Ovary (tissue), 9 donors: ENCODE results near the gene CENPB. TPM values are rescaled to one million over a fixed set of nuclear protein-coding genes. Genes with fewer than 3 reads are reported as not detected.
A peak's percentile ranks its signal among the peaks of the same experiment; 100 is the strongest.

Experiments used
- DNase-seq, 5 donors: peaks; one replicate each; pipeline ENCODE4 v3.0.0-alpha.2; 2019 to 2020
- H3K27ac ChIP-seq, 2 donors: fragments of 200-600 bp; one replicate each; pipeline versions ENCODE4 v1.5.1 to v1.8.0; 2019 to 2022
- H3K27me3 ChIP-seq: fragments of 200-600 bp; one replicate; pipeline ENCODE4 v1.8.0; 2022
- H3K36me3 ChIP-seq: fragments of 200-600 bp; sonication (generic); one replicate; pipeline ENCODE4 v1.5.1; 2019
- H3K4me1 ChIP-seq: one replicate; pipeline ENCODE4 v1.8.1; 2013; ENCODE audit warnings: mild to moderate bottlenecking, moderate library complexity; ENCODE audit not compliant: insufficient read depth
- H3K4me3 ChIP-seq: fragments of 200-600 bp; sonication (generic); one replicate; pipeline ENCODE4 v1.5.1; 2017
- H3K9me3 ChIP-seq, 2 donors: fragments of 200-600 bp in 1 of 2; sonication (generic) in 1 of 2; one replicate each; pipeline versions ENCODE4 v1.5.1 to v1.8.1; 2013 to 2019; ENCODE audit warnings: mild to moderate bottlenecking in 1 of 2, moderate library complexity in 1 of 2
- CTCF ChIP-seq, 3 donors: fragments of 450-650 bp in 2 of 3; fragments of 200-600 bp in 1 of 3; IDR thresholded peaks; one replicate each; pipeline versions ENCODE4 v1.5.1 to v1.8.0; 2016 to 2022; ENCODE audit warnings: antibody characterized with exemption in 3 of 3, mild to moderate bottlenecking in 1 of 3
- EP300 ChIP-seq: sonication (generic); formaldehyde crosslinking; IDR thresholded peaks from one replicate; pipeline ENCODE4 v1.6.1; 2017; ENCODE audit warnings: antibody characterized with exemption
- POLR2A ChIP-seq: fragments of 450-650 bp; IDR thresholded peaks from one replicate; pipeline ENCODE4 v1.6.1; 2017; ENCODE audit warnings: antibody characterized with exemption, mild to moderate bottlenecking, moderate library complexity
- WGBS, 3 donors: extraction: QIAGEN DNeasy Blood & Tissue Kit in 1 of 3; methylation state at CpG; one replicate each; pipeline versions ENCODE4 v1.1.5 to v1.1.7; 2013 to 2017; 5-methylcytosine and 5-hydroxymethylcytosine counted together
- intact Hi-C, 4 donors: fragments of 100-400 bp; cut with DNase I; formaldehyde crosslinking; loops; one replicate each; pipeline versions ENCODE4 v1.11.0 to v1.15.1; 2022 to 2023
- polyA plus RNA-seq, 2 donors: library from polyadenylated mRNA; stranded (reverse); fragments of 200-250 nt in 1 of 2; fragments of 350-450 nt in 1 of 2; fragmentation: Illumina TruSeq in 1 of 2; extraction: RNeasy Lipid Tissue Mini Kit (QIAGEN cat#74804) in 1 of 2; gene quantifications; one replicate each; pipeline ENCODE4 v1.2.3, GENCODE V29; 2013 to 2014
- total RNA-seq, 7 donors: library from RNA; depleted of rRNA in 2 of 7; stranded (reverse); fragments of >200 nt in 2 of 7; fragmentation: NEBNext Ultra II Directional in 3 of 7; extraction: Animal tissue kit (Norgen Biotek cat#: 25700) in 3 of 7; gene quantifications; one replicate each; pipeline versions ENCODE4 v1.1.0 to v1.2.4, GENCODE V29; 2016 to 2023
- donor health status: DM: no; HTN: no; CAD: no; lungs with moderate emphysema.
- donor health status: DM: no; HTN: no; CAD: no.
- donor health status: Bipolar disorder and iron deficiency.
- donor health status: DM: yes; HTN: yes; CAD: no.
- donor health status: DM: no; HTN: no; CAD: no.
- donor health status: DM: yes; HTN: yes; CAD: no.

The CENPB gene
- total and polyA plus RNA-seq, 9 donors: 15.4 to 119 (median 95.1) TPM

GRCh38 chr20:3767427-3768341 lies 18.9 kb downstream of the CENPB start, which contains the start of gene ADISSP:
ADISSP (minus strand) TSS chr20:3767753; CDS start chr20:3760100, 7,653 bp downstream.
- intact Hi-C loops: loop anchor here in 1 of 4 donors (10.0 kb wide), 1 partner anchor 83 kb away; the partner anchor contains the start of gene ADAM33
- DNase-seq: peak; percentile 99 to 100 (median 100)
- no peaks in the 10 kb centered on the region for H3K9me3 ChIP-seq
- WGBS, 3 donors: 0% methylated on average over 53 to 80 of the region's 80 CpGs
- peaks cover 15% of the 10 kb centered on the region for H3K4me1 ChIP-seq
- peak; percentile 67 for TF ChIP-seq POLR2A
- TF ChIP-seq EP300: no peak
- H3K27ac ChIP-seq: peak within 1 kb of the TSS; percentile 85 to 92
- H3K36me3 ChIP-seq: no peaks in the 10 kb centered on the region
- H3K4me3 ChIP-seq: peak within 1 kb of the TSS; percentile 77
- H3K27me3 ChIP-seq: no peaks in the 10 kb centered on the region

GRCh38 chr20:3767110-3767426 lies 19.5 kb downstream of the CENPB start:
- H3K27ac ChIP-seq: peak overlapping the region; percentile 23 to 92
- DNase-seq: peak in 1 of 5 donors; percentile 57
- H3K36me3 ChIP-seq: no peaks in the 10 kb centered on the region
- no peaks in the 10 kb centered on the region for H3K27me3 ChIP-seq
- WGBS, 3 donors: 0 to 1% (median 1%) methylated on average over 20 to 21 of the region's 21 CpGs
- peak overlapping the region; percentile 77 for H3K4me3 ChIP-seq
- TF ChIP-seq EP300 (no peak), POLR2A (no peak), CTCF (IDR thresholded peaks at IDR 0.05) (no peak)
- intact Hi-C loops: loop anchor here in 1 of 4 donors (10.0 kb wide), 1 partner anchor 82 kb away; the partner anchor contains the start of gene ADAM33
- no peaks in the 10 kb centered on the region for H3K9me3 ChIP-seq
- H3K4me1 ChIP-seq: peaks cover 15% of the 10 kb centered on the region

DNA sequence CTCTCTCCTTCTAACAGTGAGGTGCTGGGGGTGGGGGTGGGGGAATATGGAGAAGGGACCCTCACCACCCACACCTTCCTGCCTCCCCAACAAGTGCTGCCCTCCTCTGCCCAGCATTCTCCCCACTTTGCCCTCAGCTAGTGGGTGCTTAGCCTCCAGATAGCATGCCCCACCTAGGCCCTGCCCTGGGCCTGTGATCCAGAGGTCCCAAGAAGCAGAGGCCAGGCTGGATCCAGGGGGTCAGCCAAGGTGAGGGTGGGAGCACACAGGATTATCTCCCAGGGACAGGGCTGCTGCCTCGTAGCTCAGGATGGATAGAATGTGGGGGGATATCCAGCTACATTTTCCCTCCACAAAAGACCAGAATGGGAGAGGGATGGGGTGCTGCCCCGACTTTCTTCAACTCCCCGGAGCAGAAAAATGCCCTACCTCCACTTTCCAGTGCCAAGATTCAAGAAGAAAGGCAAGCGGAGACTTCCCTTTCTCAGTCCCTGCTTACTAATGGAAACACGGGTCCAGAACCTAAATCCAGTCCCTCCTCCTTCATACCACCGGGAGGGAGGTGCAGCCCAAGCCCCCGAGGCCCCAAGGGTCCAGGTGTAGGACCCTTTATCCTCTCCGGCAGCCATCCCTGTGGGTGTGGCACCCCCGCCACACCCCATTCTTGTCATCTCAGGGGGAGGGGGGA lies 20.0 kb downstream of the CENPB start:
- no peak for DNase-seq
- Histone ChIP-seq H3K4me1 (peaks cover 15% of the 10 kb centered on the region), H3K4me3 (peak overlapping the region; percentile 77), H3K27ac (peak overlapping the region; percentile 23 to 92), H3K27me3 (no peaks in the 10 kb centered on the region), H3K9me3 (no peaks in the 10 kb centered on the region), H3K36me3 (no peaks in the 10 kb centered on the region)
- intact Hi-C loops: loop anchor here in 1 of 4 donors (10.0 kb wide), 1 partner anchor 82 kb away; the partner anchor contains the start of gene ADAM33
- TF ChIP-seq POLR2A: no peak
- TF ChIP-seq EP300: no peak
- TF ChIP-seq CTCF (IDR thresholded peaks at IDR 0.05): no peak
- WGBS, 3 donors: 5 to 9% (median 6%) methylated on average over 9 of the region's 9 CpGs

DNA sequence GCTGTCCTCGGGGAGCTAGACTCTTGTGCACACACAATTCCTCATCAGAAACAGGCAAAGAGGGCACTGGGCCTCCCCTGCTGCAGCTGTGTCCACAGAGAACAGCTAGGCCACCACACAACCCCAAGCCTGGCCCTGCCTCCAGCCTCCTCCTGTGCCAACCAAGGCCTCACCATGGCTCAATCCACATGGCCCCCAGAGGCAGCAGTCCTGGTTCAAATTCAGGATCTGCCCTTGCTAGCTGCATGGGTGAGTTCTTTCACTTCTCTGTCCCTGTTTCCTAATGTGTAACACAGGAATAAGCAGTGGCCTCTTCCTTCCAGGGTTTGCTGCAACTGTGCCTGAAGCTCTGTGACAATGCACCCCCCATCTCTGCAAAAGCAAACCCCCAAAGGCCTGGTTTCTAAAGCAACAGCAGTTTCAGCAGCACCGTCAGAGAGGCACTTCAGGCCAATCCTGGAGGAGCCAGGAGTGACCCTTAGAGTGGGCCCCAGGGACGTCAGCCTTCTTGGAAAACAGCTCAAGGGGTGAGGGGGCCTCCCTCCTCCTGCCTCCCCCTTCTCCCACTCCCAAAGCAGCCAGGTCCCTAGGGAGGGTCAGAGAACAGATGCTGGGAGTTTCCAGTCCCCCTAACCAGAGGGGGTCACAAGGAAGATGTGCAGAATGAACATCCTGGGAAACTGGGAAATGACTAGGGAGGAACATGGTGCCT lies 21.2 kb downstream of the CENPB start:
- intact Hi-C loops: loop anchor here in 1 of 4 donors (10.0 kb wide), 1 partner anchor 81 kb away; the partner anchor contains the start of gene ADAM33
- H3K4me1 ChIP-seq: peaks cover 18% of the 10 kb centered on the region
- no peaks in the 10 kb centered on the region for H3K36me3 ChIP-seq
- H3K27ac ChIP-seq: peak overlapping the region in 1 of 2 donors; percentile 92
- H3K9me3 ChIP-seq: no peaks in the 10 kb centered on the region
- DNase-seq: no peak
- 30 to 48% (median 46%) methylated on average over 3 of the region's 3 CpGs for WGBS, 3 donors
- no peak for TF ChIP-seq POLR2A
- no peak for TF ChIP-seq CTCF (IDR thresholded peaks at IDR 0.05)
- TF ChIP-seq EP300: no peak
- no peaks in the 10 kb centered on the region for H3K27me3 ChIP-seq
- no peak overlapping the region for H3K4me3 ChIP-seq
